Measurements from ENCODE around the gene SPATA18.

SPATA18 gene, protein sequence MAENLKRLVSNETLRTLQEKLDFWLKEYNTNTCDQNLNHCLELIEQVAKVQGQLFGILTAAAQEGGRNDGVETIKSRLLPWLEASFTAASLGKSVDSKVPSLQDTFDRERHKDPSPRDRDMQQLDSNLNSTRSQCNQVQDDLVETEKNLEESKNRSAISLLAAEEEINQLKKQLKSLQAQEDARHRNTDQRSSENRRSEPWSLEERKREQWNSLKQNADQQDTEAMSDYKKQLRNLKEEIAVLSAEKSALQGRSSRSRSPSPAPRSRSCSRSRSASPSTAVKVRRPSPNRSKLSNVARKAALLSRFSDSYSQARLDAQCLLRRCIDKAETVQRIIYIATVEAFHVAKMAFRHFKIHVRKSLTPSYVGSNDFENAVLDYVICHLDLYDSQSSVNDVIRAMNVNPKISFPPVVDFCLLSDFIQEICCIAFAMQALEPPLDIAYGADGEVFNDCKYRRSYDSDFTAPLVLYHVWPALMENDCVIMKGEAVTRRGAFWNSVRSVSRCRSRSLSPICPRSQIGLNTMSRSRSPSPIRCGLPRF

DNA sequence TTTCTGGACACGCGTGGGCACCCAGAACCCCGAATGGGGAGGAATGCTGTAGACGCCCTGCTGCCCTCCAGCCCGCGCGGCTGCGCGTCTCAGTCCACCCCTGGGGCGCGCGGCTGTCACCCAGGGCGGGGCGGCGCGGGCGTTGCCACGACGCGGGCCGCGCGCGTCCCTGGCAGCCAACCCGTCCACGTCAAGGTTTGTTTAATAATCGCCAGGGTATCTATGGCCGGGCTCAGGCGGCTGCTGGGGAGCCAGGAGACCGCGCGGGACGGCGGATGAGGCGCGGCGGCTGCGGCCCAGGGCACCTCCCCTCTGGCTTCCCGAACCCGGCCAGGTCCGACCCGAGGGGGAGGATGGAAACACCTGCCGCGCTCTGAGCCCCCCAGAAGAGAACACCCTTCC lies at the start of gene SPATA18:
Gene SPATA18 (plus strand): TSS at position 92 of the 402 bp plus-strand sequence. CDS start 401 bp downstream, outside the sequence.
- no peak for DNase-seq

DNA sequence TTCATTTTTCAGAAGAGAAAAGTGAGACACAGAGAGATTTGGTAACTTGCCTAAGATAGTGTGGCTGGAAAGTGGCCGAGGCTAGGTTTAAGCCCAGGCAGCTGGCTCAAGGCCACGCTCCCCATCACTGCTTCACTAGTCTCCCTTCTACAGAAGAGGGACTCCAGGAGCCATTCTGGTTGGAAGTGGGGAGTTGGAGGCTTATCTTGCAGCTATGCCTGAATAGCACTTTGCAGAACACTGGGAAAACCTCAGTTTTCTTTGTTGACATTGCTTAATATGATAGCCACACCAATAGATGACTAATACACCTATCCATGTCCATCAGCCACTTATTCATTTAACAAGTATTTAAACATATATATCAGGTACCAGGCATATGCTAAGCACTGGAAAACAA lies 49.5 kb upstream of the SPATA18 start:
- DNase-seq, result no peak

GRCh38 chr4:52004414-52004813 lies 46.7 kb upstream of the SPATA18 start:
- DNase-seq, result no peak

- no peak for DNase-seq
These were observed 45.4 kb upstream of the SPATA18 start for GRCh38 chr4:52005604-52006273.

DNA sequence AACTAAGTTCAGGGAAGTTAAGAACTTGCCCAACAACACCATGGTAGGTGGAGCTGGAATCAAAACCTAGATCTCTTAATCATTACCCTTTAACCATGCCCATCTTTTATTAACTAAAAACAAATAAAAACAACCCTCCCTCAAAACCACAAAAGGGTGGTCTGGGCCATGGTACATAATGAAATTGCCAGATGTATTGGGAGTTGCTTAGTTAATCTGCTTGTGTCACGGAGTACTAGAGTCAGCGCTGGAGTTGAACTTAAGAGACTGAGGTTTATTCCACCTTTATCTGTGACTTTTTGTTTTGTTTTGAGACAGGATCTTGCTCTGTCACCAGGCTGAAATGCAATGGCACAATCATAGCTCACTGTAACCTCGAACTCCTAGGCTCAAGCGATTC lies 44.2 kb upstream of the SPATA18 start:
- DNase-seq, result no peak

DNA sequence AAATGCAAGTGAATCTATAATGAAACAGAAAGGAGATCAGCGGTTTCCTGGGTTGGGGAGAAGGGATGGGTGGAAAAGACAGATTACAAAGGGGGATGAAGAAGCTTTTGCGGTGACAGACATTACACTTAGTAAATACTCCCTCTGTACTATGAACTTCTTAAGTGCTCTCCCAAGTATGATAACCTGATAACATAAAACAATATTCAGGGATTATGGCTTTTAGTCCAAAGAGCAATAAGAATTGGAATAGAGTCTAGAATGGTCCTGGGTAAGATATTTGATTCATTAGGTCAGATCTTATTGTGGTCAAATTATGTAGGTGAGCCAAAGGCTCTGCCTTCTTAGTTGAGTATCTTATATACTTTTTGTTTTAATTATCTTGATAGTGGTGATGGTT lies 40.1 kb upstream of the SPATA18 start:
- no peak for DNase-seq

DNA sequence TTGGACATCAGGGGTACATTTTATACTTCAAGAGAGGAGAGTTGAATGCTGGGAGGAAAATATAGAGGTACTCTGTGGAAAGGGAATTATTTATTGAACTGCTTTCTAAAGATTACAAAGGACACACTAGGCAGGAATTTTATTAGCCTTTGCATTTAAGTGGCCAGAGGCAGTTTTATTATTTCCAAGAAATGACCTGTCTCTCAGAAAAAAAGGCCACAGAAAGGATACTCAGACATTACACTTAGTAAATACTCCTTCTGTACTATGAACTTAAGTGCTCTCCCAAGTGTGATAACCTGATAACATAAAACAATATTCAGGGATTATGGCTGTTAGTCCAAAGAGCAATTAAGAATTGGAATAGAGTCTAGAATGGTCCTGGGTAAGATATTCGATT lies 38.5 kb upstream of the SPATA18 start:
- no peak for DNase-seq

DNA sequence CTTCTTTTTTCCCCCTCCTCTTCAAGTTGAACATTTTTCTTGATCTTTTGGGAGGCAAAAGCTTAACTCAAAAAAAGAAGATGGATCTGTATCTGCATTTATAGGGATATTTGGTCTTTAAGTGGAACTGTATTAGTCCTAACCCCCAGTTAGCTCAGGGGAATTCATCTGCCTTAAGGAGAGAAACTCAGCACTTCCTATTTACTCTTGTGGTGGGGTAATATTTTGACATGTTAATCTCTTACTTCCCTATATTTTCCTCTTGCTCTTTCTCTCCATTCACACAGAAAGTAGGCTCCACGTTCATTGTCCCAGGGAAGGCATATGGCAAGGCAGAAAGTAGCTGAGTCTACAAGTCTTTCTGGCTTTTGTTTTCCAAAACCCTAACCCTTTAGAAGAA lies 36.2 kb upstream of the SPATA18 start:
- no peak for DNase-seq

GRCh38 chr4:52015366-52015765 lies 35.7 kb upstream of the SPATA18 start:
- DNase-seq, result no peak

GRCh38 chr4:52016981-52017380 lies 34.1 kb upstream of the SPATA18 start:
- no peak for DNase-seq

DNA sequence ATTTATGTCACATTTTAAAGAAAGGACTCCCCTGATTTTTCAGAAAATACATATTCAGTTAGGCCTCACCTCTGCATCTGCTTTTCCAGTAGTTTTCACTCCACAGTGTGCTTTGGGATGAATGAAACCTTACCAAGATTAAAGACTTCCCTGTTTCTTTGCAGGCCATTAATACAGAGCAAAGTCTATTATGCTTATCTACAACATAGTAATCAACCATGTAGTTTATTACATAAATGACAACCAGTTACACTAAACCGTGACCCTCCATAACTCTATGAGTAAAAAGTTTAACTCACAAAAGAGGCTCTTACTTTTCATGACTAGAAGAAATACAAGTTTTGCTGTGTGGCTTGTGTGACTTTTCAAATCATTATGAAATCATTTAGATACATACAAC lies 33.3 kb upstream of the SPATA18 start:
- no peak for DNase-seq

DNA sequence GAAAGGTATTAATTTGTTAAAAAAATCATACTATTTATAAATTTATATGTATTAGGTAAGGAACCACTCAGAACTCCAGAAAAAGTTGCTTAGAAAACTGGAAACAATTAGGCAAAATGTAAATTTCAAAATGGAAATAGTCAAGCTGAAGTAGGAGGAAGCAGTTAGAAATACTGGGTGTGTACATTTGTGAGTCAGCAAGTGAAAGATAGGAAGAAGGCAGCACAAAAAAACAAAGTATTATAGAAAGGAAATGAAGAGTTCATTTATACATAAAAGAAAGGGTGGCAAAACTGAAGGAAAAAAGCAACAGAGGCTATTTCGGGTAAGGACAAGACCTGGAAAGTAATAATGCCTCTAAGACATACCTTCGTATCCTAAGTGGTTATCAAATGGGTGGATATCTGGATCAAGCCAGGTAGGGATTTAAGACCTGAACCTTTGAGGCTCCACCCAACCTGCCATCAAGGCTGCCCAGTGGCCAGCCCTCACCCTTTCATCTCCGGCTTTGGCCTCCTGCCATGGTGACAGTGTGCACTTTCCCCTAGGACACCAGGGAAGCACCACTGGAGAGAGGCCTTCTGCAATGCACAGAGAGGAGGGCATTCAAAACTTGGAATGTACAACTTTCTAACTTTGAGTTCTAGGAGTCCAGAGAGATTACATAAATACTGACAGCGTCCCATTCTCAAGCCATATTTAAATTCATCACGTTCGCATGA lies 31.0 kb upstream of the SPATA18 start, which contains the start of gene LRRC66:
Gene LRRC66 (minus strand): TSS at position 428 of the 722 bp plus-strand sequence. CDS start 2,750 bp downstream, outside the sequence.
- no peak for DNase-seq

DNA sequence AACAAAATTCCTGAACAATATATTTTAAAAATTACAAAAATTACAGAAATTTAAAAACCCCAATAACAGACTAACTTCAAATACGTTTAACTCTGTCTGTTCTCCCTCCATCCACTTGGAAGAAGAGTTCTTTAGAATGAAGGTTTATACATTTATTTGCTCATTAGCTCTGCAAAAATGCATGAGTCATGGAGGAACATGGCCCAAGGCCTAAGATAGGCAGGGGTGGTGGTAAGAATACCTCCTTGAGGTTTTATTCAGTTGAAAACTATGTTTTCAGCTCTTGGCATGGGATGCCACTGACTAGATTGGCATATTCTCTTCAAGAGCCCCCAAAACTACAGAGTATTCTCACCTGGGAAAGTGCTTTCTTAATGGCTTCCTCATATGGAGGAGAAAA lies 22.1 kb upstream of the SPATA18 start:
- DNase-seq, result no peak

GRCh38 chr4:52032005-52032404 lies 19.1 kb upstream of the SPATA18 start:
- DNase-seq, result no peak

GRCh38 chr4:52035190-52035589 lies 15.9 kb upstream of the SPATA18 start:
- DNase-seq, result no peak

DNA sequence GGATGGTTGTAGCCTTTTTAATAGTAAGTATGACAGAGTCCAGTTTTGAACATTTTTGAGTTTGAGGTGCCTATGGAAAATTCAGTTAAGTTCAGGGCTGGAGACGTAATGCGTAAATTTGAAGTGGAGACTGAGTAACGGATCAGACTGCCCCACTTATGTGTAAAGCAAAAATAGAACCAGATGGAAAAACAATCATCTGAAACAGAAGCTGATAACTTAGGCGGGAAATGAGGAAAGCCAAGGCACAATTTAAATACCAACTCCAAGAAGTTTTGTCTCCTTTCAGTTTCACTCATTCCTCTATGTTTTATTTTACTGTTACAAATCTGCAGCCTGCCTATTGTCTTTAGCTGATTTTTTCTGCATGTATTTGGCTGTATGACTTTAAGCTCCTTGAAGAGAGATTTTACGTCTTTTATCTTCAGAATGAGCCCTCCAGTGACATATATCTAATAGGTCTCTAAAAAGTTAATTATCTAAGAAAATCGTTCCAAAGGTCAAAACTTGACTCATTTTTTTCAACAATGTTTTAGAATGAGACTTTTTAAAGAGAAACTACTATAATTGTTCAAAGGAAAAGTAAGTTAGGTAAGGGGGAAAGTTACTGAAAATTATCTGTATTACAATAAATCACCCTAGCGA lies 14.1 kb upstream of the SPATA18 start:
- no peak for DNase-seq

GRCh38 chr4:52037689-52038102 lies 13.4 kb upstream of the SPATA18 start:
- peak; percentile 12 for DNase-seq

DNA sequence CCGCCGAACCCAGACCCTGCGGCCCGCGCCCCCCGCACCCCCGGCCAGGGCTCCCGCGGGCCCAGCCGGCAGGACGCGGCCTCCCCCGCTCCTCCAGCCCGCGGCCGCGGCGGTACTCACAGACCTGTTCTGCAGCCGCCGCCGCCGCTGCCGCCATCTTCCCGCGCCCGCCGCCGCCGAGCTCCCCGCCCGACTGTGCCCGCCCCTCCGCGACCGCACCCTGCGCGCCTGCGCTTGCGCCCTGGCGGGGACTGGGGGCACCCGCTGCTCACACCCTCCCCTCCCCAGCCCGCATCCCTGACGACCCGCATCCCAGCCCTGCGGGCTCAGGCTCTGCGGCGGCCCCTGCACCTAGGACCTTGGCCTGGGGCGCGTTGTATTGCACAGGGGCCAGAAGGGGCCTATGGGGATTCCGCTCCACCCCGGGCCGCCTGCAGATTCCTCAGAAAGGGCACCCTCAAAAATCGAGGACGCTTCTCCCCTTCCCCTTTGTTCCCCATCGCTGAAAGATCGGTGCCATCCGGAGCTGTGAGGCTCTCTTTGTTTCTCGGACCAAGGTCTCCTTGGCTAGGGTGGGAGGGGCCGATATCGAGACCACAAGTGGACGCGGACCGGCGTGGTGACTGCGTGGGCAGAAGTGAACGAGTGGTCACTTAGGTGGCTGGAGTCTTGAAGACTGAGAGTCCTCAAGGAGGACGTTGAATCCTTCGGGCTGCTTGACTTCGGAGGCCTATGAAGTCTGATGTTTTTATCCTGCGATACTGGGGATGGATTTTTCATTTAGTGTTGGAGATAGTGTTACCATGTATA lies 12.8 kb upstream of the SPATA18 start, which contains the start of gene SGCB:
Gene SGCB (minus strand): TSS at position 197 of the 810 bp plus-strand sequence. CDS start 40 bp downstream, at position 157.
- DNase-seq, result peak; percentile 68

- no peak for DNase-seq
These were observed 6.1 kb upstream of the SPATA18 start for GRCh38 chr4:52045028-52045427.

- DNase-seq, result no peak
These were observed 1.8 kb upstream of the SPATA18 start for GRCh38 chr4:52049266-52049665.

DNA sequence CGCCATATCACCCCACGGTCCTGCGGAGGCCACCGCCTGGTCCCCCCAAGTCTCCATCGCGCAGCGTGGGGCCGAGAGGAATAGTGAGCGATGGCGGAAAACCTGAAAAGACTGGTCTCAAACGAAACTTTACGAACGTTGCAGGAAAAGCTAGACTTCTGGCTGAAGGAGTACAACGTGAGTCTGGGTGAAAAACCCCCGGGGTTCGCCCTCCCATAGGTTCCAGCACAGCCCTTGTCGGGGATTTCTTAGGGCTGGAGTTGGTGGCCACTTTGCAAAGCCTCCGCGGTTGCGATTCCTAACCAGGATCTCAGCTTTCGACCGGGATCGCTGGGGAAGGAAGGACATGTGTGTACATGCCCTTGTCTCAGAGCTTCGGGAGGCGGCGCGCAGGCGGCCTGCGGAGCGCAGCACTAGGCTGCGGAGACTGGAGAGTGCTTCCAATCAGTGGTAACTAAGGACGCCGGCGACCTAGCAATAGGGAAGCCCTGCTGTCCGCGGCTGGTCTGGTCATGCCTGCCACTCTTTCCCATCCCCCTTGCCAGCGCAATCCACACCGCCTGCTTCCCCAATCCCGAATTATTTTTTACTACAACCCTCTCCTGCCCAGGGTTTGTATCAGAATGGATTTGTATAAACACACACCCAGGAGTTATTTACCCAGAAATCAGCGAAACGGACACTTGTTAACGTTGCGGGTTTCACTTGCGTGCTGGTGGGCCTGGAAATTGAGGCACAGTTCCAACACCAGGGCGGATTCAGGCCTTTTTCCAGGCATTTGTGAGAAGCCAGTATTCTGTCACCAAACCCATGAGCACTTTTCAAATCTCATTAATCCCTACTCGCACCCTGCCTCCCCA lies 741 bp downstream of the SPATA18 start:
- DNase-seq, result no peak
